ENCODE results near the gene NPC1L1.
A peak's percentile ranks its signal among the peaks of the same experiment; 100 is the strongest.

The NPC1L1 gene

GRCh38 chr7:44496385-44496784, 44.7 kb downstream of the NPC1L1 start:
- TF ChIP-seq CTCF (IDR thresholded peaks at IDR 0.05; ENCODE audit: insufficient read depth, low read length), result no peak
- no peak for TF ChIP-seq POLR2AphosphoS5 (IDR thresholded peaks at IDR 0.05; ENCODE audit: low read depth)
- no peak for TF ChIP-seq SPI1 (IDR thresholded peaks at IDR 0.05; ENCODE audit: borderline replicate concordance, low read depth)
- no peak for TF ChIP-seq REST (IDR thresholded peaks at IDR 0.05; ENCODE audit: insufficient replicate concordance, low read depth)
- no peak for TF ChIP-seq GABPA (IDR thresholded peaks at IDR 0.05; ENCODE audit: low read depth)

GRCh38 chr7:44494960-44495359, 46.2 kb downstream of the NPC1L1 start:
- H3K4me3 ChIP-seq (replicated peaks; ENCODE audit: insufficient read depth, low read length), result no peak overlapping the region
- no peak for TF ChIP-seq CTCF (IDR thresholded peaks at IDR 0.05; ENCODE audit: insufficient read depth, low read length)
- TF ChIP-seq REST (IDR thresholded peaks at IDR 0.05; ENCODE audit: insufficient replicate concordance, low read depth), result no peak
- no peak for TF ChIP-seq SPI1 (IDR thresholded peaks at IDR 0.05; ENCODE audit: borderline replicate concordance, low read depth)
- TF ChIP-seq POLR2AphosphoS5 (IDR thresholded peaks at IDR 0.05; ENCODE audit: low read depth), result no peak
- no peak for TF ChIP-seq GABPA (IDR thresholded peaks at IDR 0.05; ENCODE audit: low read depth)
- no peaks in the 10 kb centered on the region for H3K27me3 ChIP-seq (ENCODE audit: insufficient read depth, poor library complexity, severe bottlenecking)
- no peak overlapping the region for H3K27ac ChIP-seq (replicated peaks)
- DNase-seq (ENCODE audit: low read depth in 1 of 2, low spot score in 1 of 2), result no peak

More at GRCh38 chr7:44496385-44496784, 44.7 kb downstream of the NPC1L1 start:
- H3K27ac ChIP-seq (replicated peaks), result no peak overlapping the region
- no peak for DNase-seq (ENCODE audit: low read depth in 1 of 2, low spot score in 1 of 2)
- H3K4me3 ChIP-seq (replicated peaks; ENCODE audit: insufficient read depth, low read length), result no peak overlapping the region
- no peaks in the 10 kb centered on the region for H3K27me3 ChIP-seq (ENCODE audit: insufficient read depth, poor library complexity, severe bottlenecking)

GRCh38 chr7:44491229-44491628, 49.9 kb downstream of the NPC1L1 start:
- no peaks in the 10 kb centered on the region for H3K27me3 ChIP-seq (ENCODE audit: insufficient read depth, poor library complexity, severe bottlenecking)
- DNase-seq (ENCODE audit: low read depth in 1 of 2, low spot score in 1 of 2), result no peak
- TF ChIP-seq GABPA (IDR thresholded peaks at IDR 0.05; ENCODE audit: low read depth), result no peak
- TF ChIP-seq REST (IDR thresholded peaks at IDR 0.05; ENCODE audit: insufficient replicate concordance, low read depth), result no peak
- no peak for TF ChIP-seq POLR2AphosphoS5 (IDR thresholded peaks at IDR 0.05; ENCODE audit: low read depth)
- no peak for TF ChIP-seq CTCF (IDR thresholded peaks at IDR 0.05; ENCODE audit: insufficient read depth, low read length)
- TF ChIP-seq SPI1 (IDR thresholded peaks at IDR 0.05; ENCODE audit: borderline replicate concordance, low read depth), result peak; percentile 81
- peak overlapping the region; percentile 99 for H3K27ac ChIP-seq (replicated peaks)
- H3K4me3 ChIP-seq (replicated peaks; ENCODE audit: insufficient read depth, low read length), result peak overlapping the region; percentile 69
